Left colon (tissue), 2 donors: ENCODE results near the gene CARTPT. TPM values are rescaled to one million over a fixed set of nuclear protein-coding genes. Genes with fewer than 3 reads are reported as not detected.
A peak's percentile ranks its signal among the peaks of the same experiment; 100 is the strongest.

Experiments
- ATAC-seq: fragments of 200-7000 bp; cut with Tn5 transposase; one replicate; pipeline ENCODE4 v1.9.1; 2020; ENCODE audit warnings: mild to moderate bottlenecking, moderate library complexity
- DNase-seq, 2 donors: peaks; one replicate each; pipeline ENCODE4 v3.0.0-alpha.2; 2020
- intact Hi-C, 2 donors: fragments of 100-400 bp; cut with DNase I in 1 of 2; cut with micrococcal nuclease in 1 of 2; formaldehyde crosslinking; loops; one replicate each; pipeline versions ENCODE4 v1.11.2 to v1.14.0; 2022; cut with DNase I, micrococcal nuclease
- long read RNA-seq: library from polyadenylated mRNA; unstranded; transcript quantifications from one replicate; pipeline ENCODE4 v2.0.0, GENCODE V29; 2021
- total RNA-seq, 2 donors: library from RNA; stranded (reverse); fragmentation: NEBNext Ultra II Directional; extraction: Animal tissue kit (Norgen Biotek cat#: 25700); gene quantifications; one replicate each; pipeline ENCODE4 v1.2.1, GENCODE V29; 2021
- donor health status: DM: no; HTN: no; CAD: no.
- donor health status: DM: yes; HTN: yes; CAD: no.

CARTPT gene
- under 1 TPM in 1 of 2 donors, not detected in 1; 0.39 TPM for total RNA-seq
- long read RNA-seq, partial matches to known transcripts: 0 of 1 reads
- long read RNA-seq, other reads (novel, unspliced or antisense): 0 of 1 reads

GRCh38 chr5:71719063-71719964 is at the start of gene CARTPT:
Gene CARTPT, plus strand, starts transcription at chr5:71719275. Its CDS starts 19 bp downstream, at chr5:71719294.
- intact Hi-C loops: no loop called here
- no peak for ATAC-seq
- DNase-seq: no peak

- ATAC-seq (no peak), DNase-seq (no peak)
- intact Hi-C loops: no loop called here
These were observed 41.1 kb upstream of the CARTPT start for GRCh38 chr5:71677977-71678376.

- intact Hi-C loops: no loop called here
- ATAC-seq: peak; percentile 91
- no peak for DNase-seq
These were observed 39.4 kb upstream of the CARTPT start for GRCh38 chr5:71679714-71680113.

- ATAC-seq: peak; percentile 70
- intact Hi-C loops: no loop called here
These were observed 38.6 kb upstream of the CARTPT start for GRCh38 chr5:71680510-71680909.

GRCh38 chr5:71681296-71681695 is 37.8 kb upstream of the CARTPT start:
- no peak for DNase-seq
- no peak for ATAC-seq
- intact Hi-C loops: no loop called here

More at GRCh38 chr5:71680510-71680909, 38.6 kb upstream of the CARTPT start:
- no peak for DNase-seq

- DNase-seq: peak in 1 of 2 donors; percentile 20
- intact Hi-C loops: no loop called here
- ATAC-seq: peak; percentile 75
These were observed 34.8 kb upstream of the CARTPT start for GRCh38 chr5:71684309-71684708.

GRCh38 chr5:71693828-71694427 is 25.1 kb upstream of the CARTPT start:
- ATAC-seq: peak; percentile 59
- no peak for DNase-seq
- intact Hi-C loops: no loop called here

GRCh38 chr5:71695071-71695470 is 24.0 kb upstream of the CARTPT start:
- intact Hi-C loops: no loop called here
- DNase-seq (no peak), ATAC-seq (peak; percentile 84)

GRCh38 chr5:71695595-71695994 is 23.5 kb upstream of the CARTPT start:
- ATAC-seq: peak; percentile 59
- DNase-seq: no peak
- intact Hi-C loops: no loop called here

GRCh38 chr5:71697967-71698366 is 21.1 kb upstream of the CARTPT start:
- intact Hi-C loops: no loop called here

GRCh38 chr5:71699233-71699632 is 19.8 kb upstream of the CARTPT start:
- no peak for ATAC-seq
- DNase-seq: no peak
- intact Hi-C loops: no loop called here

More at GRCh38 chr5:71697967-71698366, 21.1 kb upstream of the CARTPT start:
- DNase-seq: no peak
- no peak for ATAC-seq

- ATAC-seq (no peak), DNase-seq (no peak)
- intact Hi-C loops: no loop called here
These were observed 19.3 kb upstream of the CARTPT start for GRCh38 chr5:71699751-71700150.

GRCh38 chr5:71700803-71701202 is 18.3 kb upstream of the CARTPT start:
- intact Hi-C loops: no loop called here
- ATAC-seq: no peak
- DNase-seq: no peak

GRCh38 chr5:71701407-71701806 is 17.7 kb upstream of the CARTPT start:
- intact Hi-C loops: no loop called here
- ATAC-seq: no peak

GRCh38 chr5:71703941-71704340 is 15.1 kb upstream of the CARTPT start:
- intact Hi-C loops: no loop called here
- DNase-seq (no peak), ATAC-seq (no peak)

More at GRCh38 chr5:71701407-71701806, 17.7 kb upstream of the CARTPT start:
- DNase-seq: no peak

- DNase-seq (no peak), ATAC-seq (no peak)
- intact Hi-C loops: no loop called here
These were observed 13.7 kb upstream of the CARTPT start for GRCh38 chr5:71705421-71705820.

GRCh38 chr5:71706906-71707305 is 12.2 kb upstream of the CARTPT start:
- DNase-seq (no peak), ATAC-seq (peak; percentile 45)
- intact Hi-C loops: no loop called here

GRCh38 chr5:71711610-71712009 is 7.5 kb upstream of the CARTPT start:
- ATAC-seq: no peak
- intact Hi-C loops: no loop called here
- DNase-seq: no peak

GRCh38 chr5:71714911-71715310 is 4.2 kb upstream of the CARTPT start:
- DNase-seq (no peak), ATAC-seq (peak; percentile 44)
- intact Hi-C loops: no loop called here

GRCh38 chr5:71727978-71728377 is 8.9 kb downstream of the CARTPT start:
- intact Hi-C loops: no loop called here
- ATAC-seq: no peak
- DNase-seq: no peak
